HG03045 (cell line): ENCODE results near the gene PIGR.

Source experiments
- ATAC-seq: cut with Tn5 transposase; IDR thresholded peaks from one replicate; pipeline ENCODE4 v1.9.1; 2021; ENCODE audit warnings: mild to moderate bottlenecking, moderate library complexity; ENCODE audit not compliant: unreplicated experiment

The PIGR gene

DNA sequence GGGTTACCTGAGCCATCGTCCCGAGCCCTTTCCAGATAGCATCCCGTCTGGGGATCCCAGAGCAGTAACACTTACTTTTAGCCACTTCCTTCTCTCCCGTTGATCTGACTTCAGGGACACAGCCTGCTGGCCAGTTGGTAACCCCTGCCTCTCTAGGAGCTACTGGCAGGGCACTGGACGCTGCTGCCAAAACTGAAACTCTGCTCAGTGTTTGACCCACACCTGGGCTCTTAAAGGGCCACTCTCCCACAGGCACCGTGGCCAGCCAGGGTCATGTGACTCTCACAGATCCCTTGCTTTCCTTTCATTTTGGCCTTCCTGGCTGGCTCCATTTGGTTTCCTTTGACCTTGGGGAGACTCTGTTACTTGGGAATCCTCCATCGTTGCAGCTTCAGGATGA lies at the start of gene PIGR:
Gene PIGR (minus strand): TSS at position 206 of the 400 bp plus-strand sequence. CDS start 5,935 bp downstream, outside the sequence.
- ATAC-seq: no peak

DNA sequence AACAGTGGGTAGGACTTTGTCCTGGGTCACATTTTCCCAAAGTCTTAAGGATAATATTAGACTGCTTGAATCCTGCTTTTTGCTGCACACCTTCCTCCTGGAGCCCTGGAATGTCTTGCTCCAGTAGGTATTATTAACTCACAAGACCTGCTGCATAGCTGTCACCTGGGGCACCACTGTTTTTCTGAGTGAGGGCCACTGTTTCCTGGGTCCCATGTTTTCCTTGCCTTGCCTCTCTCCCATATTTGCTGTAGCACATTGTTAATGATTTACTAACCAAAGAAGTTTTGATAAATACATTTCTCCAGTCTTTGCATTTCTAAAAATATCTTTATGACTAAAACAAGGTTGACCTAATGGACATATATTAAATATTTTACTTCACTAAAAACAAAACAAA lies 46.5 kb upstream of the PIGR start:
- ATAC-seq: no peak

DNA sequence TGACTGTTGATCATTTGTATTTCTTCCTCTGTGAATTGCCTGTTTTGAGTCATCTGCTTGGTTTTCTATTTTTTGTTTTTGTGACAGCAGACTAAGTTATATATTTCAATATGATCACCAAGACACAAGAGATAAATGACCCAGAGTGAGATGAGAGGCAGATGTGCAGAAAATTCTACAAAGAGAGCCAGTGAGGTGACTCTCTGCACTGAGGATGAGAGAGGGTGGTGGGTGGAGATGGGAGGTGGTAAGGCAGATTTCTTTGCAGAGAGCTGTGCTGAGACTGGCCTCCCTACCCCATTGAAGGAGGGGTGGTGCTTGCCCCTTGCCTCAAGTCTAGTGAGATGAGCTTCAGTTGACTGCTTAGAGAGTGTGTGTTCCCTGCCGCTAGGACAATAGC lies 41.6 kb upstream of the PIGR start:
- no peak for ATAC-seq

GRCh38 chr1:206986885-206987284 lies 40.6 kb upstream of the PIGR start:
- ATAC-seq: no peak

- ATAC-seq: no peak
These were observed 40.1 kb upstream of the PIGR start for GRCh38 chr1:206986402-206986801.

DNA sequence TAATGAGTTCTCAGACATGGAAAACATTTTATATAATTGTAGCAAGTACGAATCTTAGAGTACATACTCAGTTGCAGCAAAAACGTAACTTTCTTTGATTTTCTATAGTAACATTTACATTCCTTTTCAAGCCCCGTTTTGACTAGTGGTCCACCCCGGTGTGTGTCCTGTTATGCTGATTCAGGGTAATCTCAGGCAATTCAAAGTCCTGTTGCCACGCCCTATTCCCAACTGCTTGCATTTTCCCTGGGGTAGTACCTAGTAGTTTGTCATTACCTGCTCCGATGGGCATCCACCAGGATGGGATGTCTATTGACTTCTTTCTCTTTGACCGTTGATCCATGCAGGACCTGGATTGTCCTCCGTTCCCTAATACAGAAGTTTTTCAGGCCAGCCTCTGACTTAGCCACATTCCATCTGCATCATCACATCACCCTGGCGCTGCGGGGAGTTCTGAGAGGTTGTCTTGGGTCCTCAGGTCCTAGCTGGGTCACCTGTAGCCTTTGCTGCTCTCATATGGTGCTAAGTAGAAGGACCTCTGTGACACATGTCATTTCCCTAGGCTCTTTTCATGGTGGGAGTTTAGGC lies 39.0 kb upstream of the PIGR start:
- no peak for ATAC-seq

- no peak for ATAC-seq
These were observed 36.0 kb upstream of the PIGR start for GRCh38 chr1:206982216-206982615.

DNA sequence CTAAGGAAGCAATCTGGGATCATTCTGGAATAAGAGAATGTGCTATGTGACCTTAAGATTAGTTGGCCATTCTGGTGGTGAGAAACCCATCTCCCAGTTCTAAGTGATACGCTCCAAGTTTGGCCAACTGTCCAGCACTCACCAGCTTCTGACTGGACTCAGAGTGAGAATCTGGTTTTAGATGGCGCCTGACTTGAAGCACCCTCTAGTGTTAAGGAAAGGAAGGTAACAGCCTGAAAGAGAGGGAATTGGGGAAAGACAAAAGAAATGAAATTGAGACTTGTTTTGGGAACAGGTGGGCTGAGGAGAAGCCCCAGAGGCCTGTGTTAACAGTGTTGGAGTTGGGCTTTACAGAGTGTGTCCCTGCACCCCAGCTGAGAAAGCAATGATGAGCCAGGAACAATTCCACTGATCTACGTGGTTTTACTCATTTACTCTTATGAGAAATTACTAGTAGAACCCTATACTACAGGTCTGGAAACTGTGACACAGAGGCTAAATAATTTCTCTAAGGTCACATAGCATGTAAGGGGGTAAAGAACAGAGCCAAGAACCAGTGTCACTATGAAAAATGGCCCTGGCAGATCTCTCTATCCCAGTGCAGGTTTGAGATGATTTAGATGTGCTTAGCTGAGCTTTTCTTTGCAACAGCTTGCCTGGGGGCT lies 33.2 kb upstream of the PIGR start:
- ATAC-seq: no peak

DNA sequence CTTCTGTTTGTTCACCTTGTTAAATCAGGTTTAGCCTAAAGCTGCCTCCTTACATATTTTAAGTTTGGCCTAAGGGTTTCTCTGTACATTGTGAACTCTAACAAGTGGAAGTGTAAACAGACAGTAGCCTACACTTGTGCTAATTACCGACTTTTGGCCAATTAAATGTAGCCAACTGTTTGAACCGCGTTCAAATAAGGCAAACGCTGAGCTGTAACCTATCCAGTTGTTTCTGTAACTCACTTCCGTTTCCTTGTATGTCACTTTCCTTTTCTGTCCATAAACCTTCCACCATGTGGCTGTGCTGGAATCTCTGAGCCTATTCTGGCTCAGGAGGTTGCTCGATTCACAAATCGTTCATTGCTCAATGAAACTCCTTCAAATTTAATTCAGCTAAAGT lies 32.0 kb upstream of the PIGR start:
- ATAC-seq: no peak

DNA sequence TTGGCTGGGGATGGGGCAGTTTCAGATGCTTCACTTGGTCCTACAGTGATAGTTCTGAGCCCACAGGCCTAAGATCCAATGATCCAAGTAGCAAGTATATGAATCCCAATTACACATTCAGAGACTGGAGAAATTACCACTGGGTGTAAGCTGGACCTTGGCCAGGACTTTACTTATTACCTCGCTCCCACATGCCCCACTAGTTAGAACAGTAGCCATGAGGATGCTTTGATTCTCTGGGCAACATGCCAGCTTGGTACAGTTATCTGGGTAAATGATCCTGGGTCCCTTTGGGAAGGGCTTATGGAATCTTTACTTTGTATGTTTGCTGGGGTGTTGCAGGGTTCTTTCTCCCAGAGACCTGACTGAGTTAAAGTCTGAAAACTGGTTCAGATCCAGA lies 29.0 kb upstream of the PIGR start:
- ATAC-seq: no peak

GRCh38 chr1:206974140-206974539 lies 27.9 kb upstream of the PIGR start:
- ATAC-seq: no peak

GRCh38 chr1:206972728-206973127 lies 26.5 kb upstream of the PIGR start:
- ATAC-seq: no peak

DNA sequence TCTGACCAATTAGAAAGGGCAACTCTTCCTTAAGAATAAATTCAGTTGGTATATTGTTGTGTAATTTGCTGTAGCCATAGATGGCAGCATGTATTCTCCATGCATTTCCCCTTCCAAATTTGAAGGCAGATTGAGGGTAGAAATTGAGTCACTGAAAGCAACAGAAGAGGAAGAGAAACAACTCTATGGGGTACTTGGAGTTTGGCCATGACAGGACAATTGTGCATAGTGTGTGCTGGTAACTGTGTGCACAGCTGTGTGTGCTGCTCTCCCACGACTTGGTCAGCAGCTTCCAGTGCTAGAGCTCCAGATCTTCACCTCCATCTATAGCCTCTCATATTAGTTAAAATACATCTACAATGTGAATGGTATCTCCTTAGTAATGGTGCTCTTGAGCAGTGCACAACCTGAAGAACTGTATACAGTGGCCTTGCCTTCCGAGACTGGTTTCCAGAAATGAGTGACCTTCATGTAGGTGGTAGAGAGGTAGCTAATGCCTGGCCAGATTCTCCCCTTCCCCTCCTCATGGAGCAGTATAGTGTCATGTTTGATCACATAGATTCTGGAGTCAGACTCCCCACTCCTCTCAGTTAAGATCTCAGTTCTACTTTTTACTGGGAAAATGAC lies 24.9 kb upstream of the PIGR start:
- ATAC-seq: peak; percentile 60

GRCh38 chr1:206970446-206970845 lies 24.2 kb upstream of the PIGR start, which contains the start of gene FCAMR:
Gene FCAMR, minus strand, starts transcription at chr1:206970460. Its CDS starts 335 bp downstream, at chr1:206970125.
- no peak for ATAC-seq

DNA sequence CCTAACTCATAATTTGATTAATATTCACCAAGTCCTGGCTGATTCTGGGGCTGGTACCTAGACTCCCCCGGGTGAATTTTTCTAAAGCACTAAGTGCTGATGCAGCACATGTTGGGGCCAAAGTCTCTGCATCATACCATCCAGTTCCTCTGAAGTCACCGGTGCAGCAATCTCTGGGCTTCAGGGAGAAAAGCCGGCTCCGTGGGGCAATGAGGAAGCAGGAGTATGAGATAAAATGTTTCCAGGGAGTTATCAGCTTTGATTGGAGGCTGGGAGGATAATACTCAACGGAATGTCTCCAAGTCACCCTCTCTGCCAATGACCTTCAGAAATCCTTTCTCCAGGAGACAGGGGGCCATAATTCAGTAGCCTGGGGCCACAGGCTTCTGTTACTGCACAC lies 22.8 kb upstream of the PIGR start:
- no peak for ATAC-seq

- no peak for ATAC-seq
These were observed 21.0 kb upstream of the PIGR start for GRCh38 chr1:206967096-206967849.

- ATAC-seq: no peak
These were observed 19.5 kb upstream of the PIGR start for GRCh38 chr1:206965781-206966180.

DNA sequence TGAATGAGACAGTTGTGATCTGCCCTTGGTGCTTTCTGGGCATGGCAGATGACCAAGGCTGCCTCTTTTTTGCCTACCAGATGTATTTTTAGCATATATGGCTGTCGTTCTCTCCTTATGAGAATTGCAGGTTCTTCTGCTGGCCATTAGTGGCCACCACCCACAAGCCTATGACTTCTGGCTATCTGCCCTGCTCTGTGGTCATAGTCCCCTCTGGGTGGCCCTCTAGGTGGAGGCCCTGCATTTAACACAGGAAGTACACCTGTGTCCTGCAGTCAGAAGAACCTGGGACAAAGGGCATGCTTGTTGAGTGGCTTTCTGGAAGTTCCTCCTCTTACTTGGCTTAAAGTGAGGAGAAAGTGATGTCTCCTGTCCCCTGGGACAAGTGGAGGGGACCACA lies 17.5 kb upstream of the PIGR start:
- no peak for ATAC-seq

DNA sequence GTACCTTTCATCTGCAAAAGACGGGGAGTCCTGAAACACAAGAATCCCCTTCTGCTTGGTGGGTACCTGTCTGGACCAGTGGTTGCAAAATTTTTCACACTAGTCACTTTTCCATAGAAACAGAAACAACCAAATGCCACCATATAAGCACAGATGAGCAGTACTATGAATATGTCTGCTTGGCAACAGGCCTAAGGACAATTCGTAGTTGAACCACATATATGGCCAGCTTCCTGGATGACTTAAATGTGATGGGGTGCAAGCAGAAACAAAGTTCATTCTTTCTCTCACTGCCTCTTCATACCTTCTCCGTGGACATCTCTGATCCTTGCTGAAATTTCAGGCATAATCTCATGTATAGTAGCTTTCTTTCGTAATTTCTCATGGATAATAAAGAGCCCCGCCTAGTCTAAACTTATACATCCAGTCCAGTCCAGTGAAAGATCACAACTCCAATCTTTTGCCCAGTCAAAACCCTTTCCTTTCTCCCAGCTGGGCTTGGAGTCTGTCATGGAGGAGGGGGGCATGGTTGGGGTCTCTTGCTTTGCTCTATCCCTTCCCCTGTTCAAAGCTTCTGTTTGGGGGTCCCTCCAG lies 16.9 kb upstream of the PIGR start:
- no peak for ATAC-seq

DNA sequence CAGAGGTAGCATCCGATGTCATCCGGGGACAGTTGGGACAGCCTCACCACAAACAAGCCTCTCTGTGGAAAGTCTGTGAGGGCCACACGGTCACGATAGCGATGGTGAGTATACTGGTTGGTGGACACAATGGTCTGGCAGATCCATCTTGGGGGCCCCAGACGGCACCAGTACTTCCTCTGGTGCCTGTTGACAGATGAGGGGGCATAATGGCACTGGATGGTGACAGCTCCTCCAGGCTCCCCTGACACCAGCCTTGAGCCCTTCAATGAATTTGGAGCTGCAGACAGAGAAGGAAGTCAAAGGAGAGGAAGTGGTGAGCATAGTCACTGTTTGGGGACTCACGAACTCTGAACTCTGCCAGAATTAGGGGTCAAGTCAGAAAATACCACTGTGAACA lies 16.0 kb upstream of the PIGR start:
- ATAC-seq: no peak

DNA sequence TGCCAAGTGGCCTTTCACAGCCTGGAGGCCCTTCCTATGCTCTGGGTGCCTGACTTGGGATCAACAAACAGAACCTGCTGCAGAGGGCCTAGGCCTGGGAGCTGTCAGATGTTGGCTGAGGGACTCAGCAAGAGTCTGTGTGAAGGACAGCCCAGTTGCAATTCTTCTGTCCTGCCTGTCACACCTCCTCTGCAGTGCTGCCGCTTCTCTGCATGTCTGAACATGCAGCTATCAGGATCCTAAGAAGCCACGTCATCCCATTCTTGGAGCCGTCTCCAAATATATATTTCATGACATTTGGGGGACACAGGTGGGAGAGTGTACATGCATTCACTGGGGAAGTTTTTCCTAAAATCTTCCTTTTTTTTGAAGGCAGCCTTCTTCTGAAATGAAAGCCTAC lies 15.4 kb upstream of the PIGR start:
- no peak for ATAC-seq
